ENCODE data around the gene NEK1. TPM values are rescaled to one million over a fixed set of nuclear protein-coding genes. Genes with fewer than 3 reads are reported as not detected.

Gene NEK1
- total and polyA plus RNA-seq, 2 donors (not counting 3 experiments of a cell fraction or from before 2014, with no cell fraction given), result 2.6 to 10.1 TPM

- Histone ChIP-seq H4K20me1 (replicated peaks; ENCODE audit: control insufficient read depth, extremely low read depth, insufficient read depth, low read length) (no peaks in the 10 kb centered on the region), H3K9me1 (replicated peaks; ENCODE audit: control insufficient read depth, extremely low read depth, insufficient read depth, low read length) (no peaks in the 10 kb centered on the region), H3K79me2 (ENCODE audit: control insufficient read depth, insufficient read depth, low read length) (no peaks in the 10 kb centered on the region), H2AFZ (ENCODE audit: low read depth, low read length) (no peak overlapping the region), H3K27me3 (ENCODE audit: control insufficient read depth in 2 of 2, insufficient read depth in 2 of 2, low read length in 2 of 2) (no peaks in the 10 kb centered on the region), H3K4me2 (ENCODE audit: insufficient read depth, low read length) (no peak overlapping the region), H3K9ac (replicated peaks; ENCODE audit: extremely low read depth, insufficient read depth, low read length) (no peak overlapping the region), H3K9me3 (replicated peaks; ENCODE audit: control insufficient read depth, insufficient read depth, low read length) (no peaks in the 10 kb centered on the region), H3K4me1 (ENCODE audit: control insufficient read depth, extremely low read depth, insufficient read depth, low read length) (no peaks in the 10 kb centered on the region), H3K4me3 (replicated peaks in 1 of 3; ENCODE audit: insufficient read depth in 1 of 3, low read depth in 1 of 3, low read length in 3 of 3) (no peak overlapping the region), H3K27ac (ENCODE audit: insufficient read depth, low read depth, low read length) (no peak overlapping the region), H3K36me3 (ENCODE audit: control insufficient read depth in 2 of 2, extremely low read depth in 1 of 2, insufficient read depth in 2 of 2, low read length in 2 of 2) (no peaks in the 10 kb centered on the region)
- intact Hi-C loops (cut with micrococcal nuclease), result no loop called here
- dilution Hi-C loops (cut with MboI; ENCODE audit: extremely low pct_ligation_motif_present, low sequenced_read_pairs), result no loop called here
- FAIRE-seq, result no peak
- TF ChIP-seq FOS (IDR thresholded peaks at IDR 0.05; ENCODE audit: borderline replicate concordance, insufficient read depth, low read length), result no peak
- TF ChIP-seq MAX (IDR thresholded peaks at IDR 0.05; ENCODE audit: insufficient read depth, insufficient read length), result no peak
- TF ChIP-seq MYC (IDR thresholded peaks at IDR 0.05; ENCODE audit: low read depth, low read length), result no peak
- no peak for TF ChIP-seq POLR2A (IDR thresholded peaks at IDR 0.05; ENCODE audit: low read depth, low read length)
- TF ChIP-seq JUN (IDR thresholded peaks at IDR 0.05; ENCODE audit: borderline replicate concordance, insufficient read depth, insufficient read length, low read depth), result no peak
- no peak for TF ChIP-seq GATA2 (IDR thresholded peaks at IDR 0.05; ENCODE audit: insufficient read depth, insufficient read length, low read depth, low read length)
- ChIA-PET POLR2A (interaction anchor here (0.7 kb wide), 1 partner anchor 1218 kb away, joined by 3 read pairs; no protein-coding TSS in a partner anchor), CTCF (no interaction called here)
- no TSS peak for BruUV-seq (replicated peaks)
- peak; percentile 87 for DNase-seq (ENCODE audit: low read depth, low spot score)
These were observed 173.1 kb downstream of the NEK1 start for GRCh38 chr4:169439244-169439643.

GRCh38 chr4:169438057-169438480, 174.3 kb downstream of the NEK1 start:
- no peaks in the 10 kb centered on the region for H3K4me1 ChIP-seq (ENCODE audit: control insufficient read depth, extremely low read depth, insufficient read depth, low read length)
- FAIRE-seq, result no peak
- no peak overlapping the region for H3K27ac ChIP-seq (ENCODE audit: insufficient read depth, low read depth, low read length)
- no peak overlapping the region for H3K4me2 ChIP-seq (ENCODE audit: insufficient read depth, low read length)
- H3K4me3 ChIP-seq (replicated peaks in 1 of 3; ENCODE audit: insufficient read depth in 1 of 3, low read depth in 1 of 3, low read length in 3 of 3), result no peak overlapping the region
- BruUV-seq (replicated peaks), result no TSS peak
- ChIA-PET CTCF (interaction anchor here (1.0 kb wide), 1 partner anchor 9 kb away, joined by 4 read pairs; no protein-coding TSS in a partner anchor), POLR2A (no interaction called here)
- no peaks in the 10 kb centered on the region for H3K27me3 ChIP-seq (ENCODE audit: control insufficient read depth in 2 of 2, insufficient read depth in 2 of 2, low read length in 2 of 2)
- intact Hi-C loops (cut with micrococcal nuclease) (no loop called here), dilution Hi-C loops (cut with MboI; ENCODE audit: extremely low pct_ligation_motif_present, low sequenced_read_pairs) (no loop called here)
- DNase-seq (ENCODE audit: low read depth, low spot score), result no peak
- H3K9me3 ChIP-seq (replicated peaks; ENCODE audit: control insufficient read depth, insufficient read depth, low read length), result no peaks in the 10 kb centered on the region
- H3K9ac ChIP-seq (replicated peaks; ENCODE audit: extremely low read depth, insufficient read depth, low read length), result no peak overlapping the region
- H3K36me3 ChIP-seq (ENCODE audit: control insufficient read depth in 2 of 2, extremely low read depth in 1 of 2, insufficient read depth in 2 of 2, low read length in 2 of 2), result no peaks in the 10 kb centered on the region
- TF ChIP-seq MAX (IDR thresholded peaks at IDR 0.05; ENCODE audit: insufficient read depth, insufficient read length), result no peak
- TF ChIP-seq MYC (IDR thresholded peaks at IDR 0.05; ENCODE audit: low read depth, low read length), result no peak
- TF ChIP-seq, protein P1, sequence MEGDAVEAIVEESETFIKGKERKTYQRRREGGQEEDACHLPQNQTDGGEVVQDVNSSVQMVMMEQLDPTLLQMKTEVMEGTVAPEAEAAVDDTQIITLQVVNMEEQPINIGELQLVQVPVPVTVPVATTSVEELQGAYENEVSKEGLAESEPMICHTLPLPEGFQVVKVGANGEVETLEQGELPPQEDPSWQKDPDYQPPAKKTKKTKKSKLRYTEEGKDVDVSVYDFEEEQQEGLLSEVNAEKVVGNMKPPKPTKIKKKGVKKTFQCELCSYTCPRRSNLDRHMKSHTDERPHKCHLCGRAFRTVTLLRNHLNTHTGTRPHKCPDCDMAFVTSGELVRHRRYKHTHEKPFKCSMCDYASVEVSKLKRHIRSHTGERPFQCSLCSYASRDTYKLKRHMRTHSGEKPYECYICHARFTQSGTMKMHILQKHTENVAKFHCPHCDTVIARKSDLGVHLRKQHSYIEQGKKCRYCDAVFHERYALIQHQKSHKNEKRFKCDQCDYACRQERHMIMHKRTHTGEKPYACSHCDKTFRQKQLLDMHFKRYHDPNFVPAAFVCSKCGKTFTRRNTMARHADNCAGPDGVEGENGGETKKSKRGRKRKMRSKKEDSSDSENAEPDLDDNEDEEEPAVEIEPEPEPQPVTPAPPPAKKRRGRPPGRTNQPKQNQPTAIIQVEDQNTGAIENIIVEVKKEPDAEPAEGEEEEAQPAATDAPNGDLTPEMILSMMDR (IDR thresholded peaks at IDR 0.05; ENCODE audit: extremely low read depth in 1 of 2, insufficient read depth in 1 of 2, low read depth in 1 of 2, low read length in 2 of 2), result no peak
- H3K79me2 ChIP-seq (ENCODE audit: control insufficient read depth, insufficient read depth, low read length), result no peaks in the 10 kb centered on the region
- no peaks in the 10 kb centered on the region for H4K20me1 ChIP-seq (replicated peaks; ENCODE audit: control insufficient read depth, extremely low read depth, insufficient read depth, low read length)
- no peaks in the 10 kb centered on the region for H3K9me1 ChIP-seq (replicated peaks; ENCODE audit: control insufficient read depth, extremely low read depth, insufficient read depth, low read length)
- no peak overlapping the region for H2AFZ ChIP-seq (ENCODE audit: low read depth, low read length)

Data from endothelial cell of umbilical vein (primary cell).